ENCODE measurements around the gene JAKMIP2. TPM values are rescaled to one million over a fixed set of nuclear protein-coding genes. Genes with fewer than 3 reads are reported as not detected.
"Not testable (repeated sequence)": the region's sequence is repeated elsewhere in the genome, so short reads cannot be mapped to it uniquely, and the experiment has no call there.

The JAKMIP2 gene
- 8.2 TPM for total RNA-seq

DNA sequence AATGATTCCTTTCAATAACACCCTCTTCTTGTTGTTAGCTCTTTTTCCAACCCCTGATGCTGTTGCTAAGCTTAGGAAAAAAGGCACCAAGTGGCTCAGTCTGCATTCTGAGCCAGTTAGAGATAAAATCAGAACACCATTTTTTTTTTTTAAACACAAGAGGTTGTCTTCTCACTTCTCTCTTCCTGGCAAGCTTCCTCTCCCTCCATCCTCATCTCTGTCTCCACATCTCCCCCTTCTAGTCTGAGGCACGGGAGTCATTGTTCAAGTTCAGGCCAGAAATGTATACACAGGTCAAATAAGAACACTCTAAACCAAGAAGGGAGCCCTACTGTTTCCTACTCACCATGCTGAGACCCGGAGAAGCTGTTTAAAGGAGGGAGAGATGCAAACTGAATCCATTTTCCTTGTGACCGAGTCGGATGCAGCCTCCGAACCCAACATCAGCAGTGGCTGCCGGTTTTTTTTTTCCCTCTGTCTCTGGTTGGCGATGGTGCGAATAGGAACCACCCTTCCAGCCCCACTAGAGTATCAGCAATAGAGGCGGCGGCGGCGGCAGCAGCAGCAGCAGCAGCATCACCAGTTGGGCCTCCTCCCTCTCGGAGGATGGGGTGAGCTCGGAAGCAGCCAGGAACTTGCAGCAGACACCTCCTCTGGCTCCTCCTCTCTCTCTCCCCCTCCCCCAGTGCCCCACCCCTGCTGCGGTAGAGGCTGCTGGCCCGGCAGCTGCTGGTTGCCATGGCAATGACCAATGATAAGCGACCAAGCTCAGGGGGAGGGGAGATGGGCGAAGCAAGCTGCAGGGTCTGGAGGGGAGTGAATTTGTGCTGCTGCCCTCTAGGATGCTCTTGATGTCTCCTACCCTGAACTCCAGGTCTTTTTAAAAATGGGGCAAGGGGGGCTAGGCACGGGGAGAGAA is at the start of gene JAKMIP2:
JAKMIP2 (minus strand) TSS at position 619 of the 919 bp plus-strand sequence. CDS start 110,922 bp downstream, outside the sequence.
- peak; percentile 98 for DNase-seq

DNA sequence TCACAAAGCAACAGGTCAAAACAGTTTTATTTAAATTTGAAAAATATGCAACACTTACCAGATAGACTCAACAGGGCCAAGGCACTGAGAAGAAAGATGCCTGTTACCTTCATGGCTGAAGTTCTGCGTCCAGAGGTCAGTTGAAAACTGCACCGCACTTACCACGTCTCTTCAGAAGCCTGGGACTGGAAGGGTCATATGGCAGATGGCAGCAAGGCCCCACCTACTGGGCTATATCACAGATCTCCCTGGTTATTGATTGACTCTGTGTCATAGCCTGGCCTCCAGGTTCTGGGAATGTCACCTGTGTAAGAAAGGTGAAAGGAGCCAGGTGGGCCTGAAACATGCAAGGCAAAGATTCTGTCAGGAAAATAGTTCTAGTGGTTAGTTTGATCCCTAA is 48.9 kb upstream of the JAKMIP2 start, which contains the start of gene SPINK1:
SPINK1 (minus strand) TSS at position 207 of the 400 bp plus-strand sequence; CDS start at position 113, 94 bp downstream.
- no peak for DNase-seq

DNA sequence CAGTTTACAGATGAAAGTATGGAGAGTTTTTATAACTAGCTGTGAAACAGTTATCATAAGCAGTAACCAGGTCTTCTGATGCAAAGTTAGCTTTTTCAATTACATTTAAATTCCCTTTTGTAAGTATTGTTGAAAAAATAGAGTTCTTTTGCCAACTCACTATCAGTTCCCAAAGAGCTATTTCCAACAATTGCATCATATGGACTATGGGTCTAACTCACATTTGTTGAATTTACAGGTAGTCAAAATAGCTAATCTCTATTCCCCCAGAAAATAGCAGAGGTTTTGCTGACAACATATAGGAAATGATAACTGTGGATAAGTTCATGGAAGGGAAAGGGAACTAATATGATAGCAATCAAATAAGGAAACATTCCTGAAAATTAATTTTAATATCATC is 47.5 kb upstream of the JAKMIP2 start:
- no peak for DNase-seq

DNA sequence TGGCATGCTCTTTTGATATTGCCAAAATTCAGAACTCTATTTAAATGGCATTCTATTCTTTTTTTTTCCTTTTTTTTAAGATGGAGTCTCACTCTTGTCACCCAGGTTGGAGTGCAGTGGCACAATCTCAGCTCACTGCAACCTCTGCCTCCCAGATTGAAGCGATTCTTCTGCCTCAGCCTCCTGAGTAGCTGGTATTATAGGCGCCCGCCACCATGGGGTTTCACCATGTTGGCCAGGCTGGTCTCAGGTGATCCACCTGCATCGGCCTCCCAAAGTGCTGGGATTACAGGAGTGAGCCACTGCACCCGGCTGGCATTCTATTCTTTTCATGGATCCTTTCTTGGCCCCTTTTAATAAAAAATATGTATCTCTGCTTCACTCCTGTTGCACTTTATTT is 44.5 kb upstream of the JAKMIP2 start:
- not testable (repeated sequence) for DNase-seq

DNA sequence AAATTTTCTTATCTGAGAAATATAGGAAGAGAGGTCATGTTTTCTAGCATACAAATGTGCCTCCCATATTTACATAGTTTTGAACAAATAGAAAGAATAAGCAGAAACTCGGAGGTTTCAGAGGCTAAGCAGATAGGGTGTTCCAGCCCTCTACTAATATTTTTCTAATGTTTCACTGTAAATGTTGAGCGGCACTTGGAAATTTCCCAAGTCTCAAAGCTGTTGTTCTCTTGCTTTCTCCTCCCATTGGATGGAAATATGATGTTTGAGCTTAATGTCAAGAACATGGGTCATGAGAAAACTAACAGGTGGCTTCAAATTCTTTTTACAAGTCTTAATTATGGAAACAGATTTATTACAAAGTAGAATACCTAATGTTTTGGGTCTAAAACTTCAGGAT is 43.8 kb upstream of the JAKMIP2 start:
- DNase-seq = peak; percentile 84

DNA sequence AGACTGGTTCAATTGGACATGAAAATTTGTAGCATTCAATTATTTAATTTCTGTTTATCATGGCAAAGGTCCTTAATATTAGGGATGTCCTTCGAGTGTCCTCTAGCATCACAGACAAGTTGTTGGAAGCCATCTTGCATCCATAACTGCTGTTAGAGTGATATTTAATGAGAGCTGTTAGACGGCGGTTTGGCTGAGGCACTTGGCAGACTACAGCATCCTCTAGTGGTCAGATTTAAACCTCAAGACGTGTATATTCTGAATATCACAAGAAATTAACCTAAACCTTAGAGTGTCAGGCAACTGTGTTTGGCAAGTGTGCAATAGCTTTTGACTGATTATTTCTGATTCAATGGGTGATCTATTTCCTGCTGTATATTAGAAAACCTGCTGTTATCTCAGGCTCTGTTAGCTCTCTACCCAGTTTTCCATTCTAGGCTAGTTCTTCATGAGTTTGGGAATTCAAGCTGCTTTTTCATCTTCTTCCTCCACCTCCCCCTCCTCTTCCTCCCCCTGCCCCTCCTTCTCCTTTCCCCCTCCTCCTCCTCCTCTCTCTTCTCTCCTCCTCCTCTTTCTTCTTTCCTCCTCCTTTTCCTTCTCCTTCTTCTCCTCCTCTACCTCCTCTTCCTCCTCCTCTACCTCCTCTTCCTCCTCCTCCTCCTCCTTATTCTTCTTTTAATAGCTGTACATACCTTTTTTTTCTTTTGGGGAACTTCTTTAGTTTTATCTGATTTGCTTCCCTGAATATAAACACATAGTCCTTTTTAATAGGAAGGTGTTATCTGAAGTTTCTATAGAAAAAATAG is 40.4 kb upstream of the JAKMIP2 start:
- peak; percentile 87 for DNase-seq

DNA sequence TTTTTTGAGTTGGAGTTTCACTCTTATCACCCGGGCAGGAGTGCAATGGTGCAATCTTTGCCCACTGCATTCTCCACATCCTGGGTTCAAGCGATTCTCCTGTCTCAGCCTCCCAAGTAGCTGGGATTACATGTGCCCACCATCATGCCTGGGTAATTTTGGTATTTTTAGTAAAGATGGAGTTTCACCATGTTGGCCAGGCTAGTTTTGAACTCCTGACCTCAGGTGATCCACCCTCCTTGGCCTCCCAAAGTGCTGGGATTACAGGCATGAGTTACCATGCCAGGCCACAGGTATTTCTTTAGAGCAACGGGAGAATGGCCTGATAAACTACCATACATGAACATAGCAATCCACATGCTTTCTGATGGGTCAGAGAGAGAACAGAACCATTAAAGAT is 39.7 kb upstream of the JAKMIP2 start:
- not testable (repeated sequence) for DNase-seq

DNA sequence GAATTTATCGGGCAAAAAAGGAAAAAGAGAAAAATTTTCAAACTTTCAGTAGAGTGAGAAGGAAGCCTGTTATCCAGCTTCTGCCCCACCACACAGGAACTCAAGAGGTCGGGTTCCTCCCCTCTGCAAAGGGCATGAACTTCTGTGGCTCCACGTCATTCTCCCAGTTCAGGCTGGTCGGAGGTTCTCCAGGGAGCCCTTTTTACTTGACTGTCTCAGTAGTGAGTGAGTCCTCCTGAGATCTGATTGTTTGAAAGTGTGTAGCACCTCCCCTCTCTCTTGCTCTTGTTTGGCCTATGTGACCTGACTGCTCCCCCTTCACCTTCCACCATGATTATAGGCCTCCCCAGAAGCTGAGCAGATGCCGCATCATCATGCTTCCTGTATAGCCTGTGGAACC is 39.2 kb upstream of the JAKMIP2 start:
- DNase-seq = no peak

DNA sequence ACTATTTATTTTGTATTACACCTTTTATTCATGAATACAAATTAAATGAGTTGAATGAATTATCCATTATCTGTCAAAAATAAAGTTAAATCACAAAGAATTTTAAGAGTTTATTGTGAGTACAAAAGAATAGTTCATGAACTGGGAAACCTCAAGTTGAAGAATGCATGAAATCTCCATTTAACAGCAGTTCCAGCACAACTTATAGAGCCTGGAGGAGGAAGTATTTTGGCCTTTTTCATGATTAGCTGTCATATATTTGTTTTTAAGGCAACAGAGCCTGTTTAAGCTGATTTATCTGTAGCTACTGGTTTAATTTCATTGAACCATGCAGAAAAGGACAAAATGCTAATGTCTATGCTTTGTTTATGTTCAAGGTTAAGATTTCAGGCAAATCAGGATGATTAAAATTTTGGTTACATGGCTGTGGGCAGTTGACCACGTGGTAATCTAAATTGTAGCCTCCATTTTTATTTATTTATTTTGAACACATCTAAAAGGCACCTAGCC is 36.8 kb upstream of the JAKMIP2 start:
- peak; percentile 56 for DNase-seq

DNA sequence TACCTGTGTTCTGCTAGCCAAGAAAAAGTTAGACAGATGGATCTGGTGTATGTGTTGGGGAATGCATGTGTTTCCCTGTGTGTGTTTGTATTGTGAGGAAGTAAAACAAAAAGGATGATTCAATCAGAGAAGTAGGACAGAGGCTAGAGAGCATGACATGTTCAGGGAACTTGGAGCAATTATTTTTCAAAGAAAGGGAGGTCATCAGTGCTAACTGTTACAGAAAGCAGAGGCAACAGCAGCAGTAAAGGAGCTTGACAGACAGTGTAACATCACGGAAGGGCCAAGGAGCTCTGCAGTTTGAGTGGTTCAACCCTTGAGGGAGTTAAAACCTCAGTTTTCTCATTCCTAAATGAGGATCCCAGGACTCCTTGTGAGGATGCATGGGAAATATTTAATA is 35.8 kb upstream of the JAKMIP2 start:
- DNase-seq = no peak

DNA sequence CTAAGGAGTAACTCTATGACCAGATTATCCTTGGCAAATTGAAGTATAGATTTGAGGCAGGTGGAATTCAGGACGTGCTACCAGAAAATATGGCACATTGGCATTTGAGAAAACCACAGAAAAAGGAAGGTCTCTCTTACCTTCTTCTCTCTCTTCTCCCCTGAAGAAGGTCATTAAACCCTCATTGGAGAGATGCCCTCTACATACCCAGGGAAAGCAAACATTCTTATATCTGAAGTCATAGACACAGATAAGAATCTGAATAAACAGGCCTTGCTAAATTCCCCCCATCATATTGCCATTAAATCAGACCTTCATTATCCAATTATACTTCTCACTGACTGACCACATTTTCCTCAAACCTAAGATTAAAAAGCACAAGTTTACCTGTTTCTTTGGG is 31.2 kb upstream of the JAKMIP2 start:
- no peak for DNase-seq

DNA sequence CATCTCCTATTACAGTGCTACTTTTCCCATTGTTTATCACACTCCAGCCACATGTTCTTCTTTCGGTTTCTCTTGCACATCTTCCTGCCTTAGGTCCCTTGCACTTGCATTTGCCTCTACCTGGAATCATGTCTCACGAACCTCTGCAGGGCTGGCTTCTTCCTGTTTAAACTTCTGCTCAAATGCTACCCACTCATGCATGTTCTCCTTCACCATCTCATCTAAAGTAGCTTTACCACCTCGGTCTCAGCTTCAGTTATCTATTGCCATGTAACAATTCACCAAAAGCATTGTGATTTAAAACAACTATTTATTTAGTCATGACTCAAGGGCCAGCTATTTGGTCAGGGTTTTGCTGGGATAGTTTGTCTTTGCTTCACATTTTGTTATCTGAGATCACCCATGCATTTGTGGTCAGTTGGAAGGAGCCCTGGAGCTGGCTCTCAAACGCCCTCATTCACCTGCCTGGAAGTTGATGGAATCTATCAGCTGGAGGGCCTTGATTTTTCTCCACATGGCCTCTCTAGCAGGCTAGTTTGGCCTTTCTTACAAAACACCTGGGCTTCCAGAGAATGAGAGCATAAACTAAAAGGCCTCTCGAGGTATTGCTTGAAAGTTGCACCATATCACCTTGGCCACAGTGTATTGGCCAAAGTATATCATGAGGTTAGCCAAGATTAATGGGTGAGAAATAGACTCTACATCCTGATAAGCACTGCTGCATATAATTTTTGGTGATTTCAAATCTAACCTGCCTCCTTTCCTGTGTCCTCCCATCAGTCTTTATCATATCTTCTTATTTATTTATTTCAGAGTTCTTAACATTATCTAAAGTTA is 27.5 kb upstream of the JAKMIP2 start:
- DNase-seq = no peak

DNA sequence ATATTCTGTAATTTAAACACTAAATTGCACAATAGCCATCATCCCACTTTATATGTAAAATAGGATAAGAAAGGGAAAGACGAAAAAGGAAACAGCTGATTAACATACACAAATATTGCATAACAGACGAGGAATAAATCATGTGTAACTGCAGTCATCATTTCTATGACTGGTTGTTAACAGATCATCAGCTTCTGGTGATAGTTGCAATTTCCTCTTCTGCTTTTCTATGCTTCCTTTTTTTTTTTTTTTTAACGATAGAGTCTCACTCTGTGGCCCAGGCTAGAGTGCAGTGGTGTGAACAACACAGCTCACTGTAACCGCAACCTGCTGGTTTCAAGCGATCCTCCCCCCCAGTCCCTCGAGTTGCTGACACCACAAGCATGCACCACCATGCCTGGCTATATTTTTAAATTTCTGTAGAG is 22.5 kb upstream of the JAKMIP2 start:
- DNase-seq = no peak

DNA sequence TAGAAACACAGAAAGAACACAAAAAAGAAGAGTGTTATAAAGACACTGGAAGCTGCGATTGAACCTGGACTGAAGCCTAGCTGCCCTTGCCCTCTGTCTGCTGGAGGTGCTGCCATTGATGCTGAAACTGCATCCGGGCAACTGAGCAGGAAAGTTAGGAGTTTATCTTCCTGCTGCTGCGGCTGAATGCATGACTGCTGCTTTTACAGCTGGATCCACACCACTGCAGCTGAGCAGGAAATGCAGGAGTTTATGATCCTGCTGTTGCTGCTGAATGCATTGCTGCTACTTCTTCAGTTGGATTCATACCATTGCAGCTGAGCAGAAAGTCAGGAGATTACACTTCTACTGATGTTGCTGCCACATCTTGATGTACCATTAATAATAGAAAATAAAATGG is 21.8 kb upstream of the JAKMIP2 start:
- no peak for DNase-seq

DNA sequence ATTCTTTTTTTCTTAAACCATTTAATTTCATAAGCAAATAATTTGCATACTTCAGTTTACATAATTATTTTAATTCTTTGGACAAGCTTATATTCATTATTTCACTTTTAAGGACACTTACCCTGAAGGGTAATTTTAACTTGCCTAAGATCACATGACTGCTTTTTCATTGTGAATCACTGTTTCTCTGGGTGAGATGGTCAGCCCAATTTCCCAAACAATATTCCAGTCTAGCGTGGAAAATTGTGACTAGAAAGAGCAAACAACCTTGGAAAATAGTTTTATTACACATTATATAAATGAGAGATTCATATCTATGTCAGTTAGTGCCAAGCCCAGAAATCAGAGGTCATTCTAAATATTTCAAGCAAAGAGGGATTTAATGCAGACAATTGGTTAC is 21.4 kb upstream of the JAKMIP2 start:
- DNase-seq = no peak

DNA sequence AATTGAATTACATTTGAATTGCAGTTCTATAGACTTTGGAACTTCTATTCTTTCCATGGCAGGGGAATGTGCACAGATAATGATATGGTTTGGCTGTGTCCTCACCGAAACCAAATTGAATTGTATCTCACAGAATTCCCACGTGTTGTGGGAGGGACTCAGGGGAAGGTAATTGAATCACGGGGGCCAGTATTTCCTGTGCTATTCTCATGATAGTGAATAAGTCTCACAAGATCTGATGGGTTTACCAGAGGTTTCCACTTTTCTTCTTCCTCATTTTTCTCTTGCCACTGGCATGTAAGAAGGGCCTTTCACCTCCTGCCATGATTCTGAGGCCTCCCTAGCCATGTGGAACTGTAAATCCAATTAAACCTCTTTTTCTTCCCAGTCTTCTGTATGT is 20.6 kb upstream of the JAKMIP2 start:
- not testable (repeated sequence) for DNase-seq

DNA sequence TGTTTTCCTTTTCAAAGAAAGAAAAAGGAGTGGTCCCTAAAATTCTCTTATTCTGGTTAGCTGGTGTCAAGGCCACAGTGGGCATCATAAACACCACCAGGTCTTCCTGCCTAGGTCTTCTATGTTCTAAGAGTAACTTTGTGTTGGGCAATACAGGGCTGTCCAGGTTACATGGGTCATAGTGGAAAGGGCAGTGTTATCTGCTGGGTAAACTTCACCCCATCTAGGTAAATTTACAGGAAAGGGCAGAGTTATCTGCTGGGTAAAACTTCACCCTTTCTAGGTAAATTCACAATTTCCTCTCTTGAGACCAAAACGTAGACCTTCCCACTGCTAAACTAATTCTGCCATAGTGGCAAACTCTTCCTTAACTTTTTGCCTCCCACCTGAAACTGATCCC is 18.9 kb upstream of the JAKMIP2 start:
- no peak for DNase-seq

DNA sequence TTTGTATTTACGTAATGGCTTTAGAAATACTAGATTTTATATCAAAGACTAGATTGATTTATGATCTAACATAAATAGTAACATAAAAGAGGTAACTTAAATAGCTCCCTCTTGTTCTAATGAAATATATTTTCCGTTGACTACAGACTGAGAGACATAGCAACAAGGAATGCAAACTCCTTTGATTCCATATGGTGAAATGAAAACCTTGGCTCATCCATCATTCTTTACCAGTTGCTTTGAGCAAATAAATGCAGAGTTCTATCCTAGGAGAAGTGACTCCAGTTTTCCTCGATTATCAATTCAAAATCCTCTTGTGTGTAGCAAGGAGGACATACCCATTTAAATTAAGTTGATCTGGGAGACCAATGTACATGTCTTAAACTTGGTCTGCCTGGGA is 18.0 kb upstream of the JAKMIP2 start:
- DNase-seq = no peak

DNA sequence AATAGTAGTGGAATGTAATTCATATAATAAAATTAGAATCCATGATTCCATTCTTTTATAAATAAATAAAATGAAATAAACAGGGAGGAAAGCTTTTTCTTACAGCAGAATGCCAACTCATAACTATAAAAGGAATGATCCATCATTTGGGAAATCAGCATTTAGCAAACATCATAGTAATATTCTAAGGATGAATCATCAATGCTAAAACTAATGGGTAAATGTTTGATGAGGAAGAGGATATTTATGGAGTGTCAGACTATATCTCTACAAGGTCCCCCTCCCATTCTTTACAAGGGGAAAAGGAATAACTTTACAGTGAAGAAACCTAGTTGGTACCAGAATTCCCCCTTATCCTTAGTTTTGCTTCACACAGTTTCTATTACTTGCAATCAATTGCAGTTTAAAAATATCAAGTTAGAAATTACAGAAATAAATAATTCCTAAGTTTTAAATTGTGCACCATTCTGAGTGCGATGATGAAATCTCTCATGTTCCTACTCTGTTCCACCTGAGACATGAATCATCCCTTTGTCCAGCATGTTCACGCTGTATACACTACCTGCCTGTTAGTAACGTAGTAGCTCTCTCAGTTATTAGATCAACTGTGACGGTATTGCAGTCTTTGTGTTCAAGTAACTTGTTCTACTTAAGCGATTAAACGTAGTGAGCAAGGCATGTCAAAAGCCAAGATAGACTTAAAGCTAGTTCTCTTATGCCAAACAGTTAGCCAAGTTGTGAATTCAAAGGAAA is 14.2 kb upstream of the JAKMIP2 start:
- no peak for DNase-seq

DNA sequence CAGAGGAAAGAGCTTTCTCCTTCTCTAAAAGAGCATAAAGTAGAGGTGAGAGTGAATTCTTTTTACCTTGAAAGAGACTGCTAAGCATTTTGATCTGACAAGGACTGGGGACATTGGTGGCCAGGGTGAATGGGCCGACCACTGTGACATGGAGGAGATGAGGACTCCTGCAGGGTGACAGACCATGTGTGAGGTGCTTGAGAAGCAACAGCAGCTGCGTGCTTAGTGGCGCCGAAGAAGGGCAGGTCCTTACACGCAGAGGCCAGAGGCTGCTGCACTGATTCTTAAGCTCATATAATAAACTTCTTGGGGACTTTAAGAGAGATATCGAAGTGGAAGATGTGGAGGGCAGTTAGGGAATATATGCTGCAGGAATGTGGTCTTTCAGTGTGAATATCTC is 8.7 kb upstream of the JAKMIP2 start:
- no peak for DNase-seq

DNA sequence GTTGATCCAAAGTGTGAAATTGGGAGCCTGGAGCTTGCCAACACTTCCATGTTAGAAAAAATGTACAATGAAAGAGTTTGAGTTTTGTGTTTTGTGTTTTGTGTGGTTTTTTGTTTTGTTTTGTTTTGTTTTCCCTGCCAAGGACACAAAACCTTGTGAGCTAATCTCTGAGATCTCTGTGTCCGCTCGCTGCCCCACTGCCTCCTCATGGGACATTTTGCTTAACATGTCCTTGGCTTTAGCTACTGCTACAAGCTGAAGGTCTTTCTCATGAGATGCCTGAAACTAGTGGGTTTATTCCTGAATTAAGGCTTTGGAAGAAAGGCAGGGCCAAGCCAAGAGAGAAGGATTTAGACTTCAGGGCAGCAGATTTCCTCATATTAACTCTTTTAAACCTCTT is 7.3 kb upstream of the JAKMIP2 start:
- DNase-seq = no peak
